Stimulated activated CD4-positive, alpha-beta T cell treated with anti-CD3 and anti-CD28 coated beads, Interleukin-1b, Interleukin-23, amount 100 ng/mL, for 48 hours (primary cell): ENCODE data around the gene PAPPA2.
"Not testable (repeated sequence)": the region's sequence is repeated elsewhere in the genome, so short reads cannot be mapped to it uniquely, and the experiment has no call there.

ENCODE experiments used
- DNase-seq: peaks from one replicate; pipeline ENCODE4 v3.0.0-alpha.2; 2020

Gene PAPPA2

GRCh38 chr1:176694713-176695112 is 231.7 kb downstream of the PAPPA2 start:
- DNase-seq = no peak

GRCh38 chr1:176696109-176696508 is 233.1 kb downstream of the PAPPA2 start:
- no peak for DNase-seq

GRCh38 chr1:176696689-176697088 is 233.7 kb downstream of the PAPPA2 start:
- DNase-seq = no peak

- DNase-seq = no peak
Measured at GRCh38 chr1:176699821-176700220, 236.8 kb downstream of the PAPPA2 start.

- DNase-seq = no peak
Measured at GRCh38 chr1:176701151-176701866, 238.3 kb downstream of the PAPPA2 start.

- DNase-seq = no peak
Measured at GRCh38 chr1:176702901-176703300, 239.9 kb downstream of the PAPPA2 start.

GRCh38 chr1:176705585-176705984 is 242.6 kb downstream of the PAPPA2 start:
- DNase-seq = no peak

GRCh38 chr1:176717066-176717750 is 254.2 kb downstream of the PAPPA2 start:
- DNase-seq = no peak

GRCh38 chr1:176719447-176719846 is 256.5 kb downstream of the PAPPA2 start:
- DNase-seq = no peak

GRCh38 chr1:176720838-176721237 is 257.9 kb downstream of the PAPPA2 start:
- no peak for DNase-seq

- no peak for DNase-seq
Measured at GRCh38 chr1:176733661-176734060, 270.7 kb downstream of the PAPPA2 start.

- no peak for DNase-seq
Measured at GRCh38 chr1:176735201-176735600, 272.2 kb downstream of the PAPPA2 start.

GRCh38 chr1:176736015-176736414 is 273.0 kb downstream of the PAPPA2 start:
- no peak for DNase-seq

- no peak for DNase-seq
Measured at GRCh38 chr1:176741181-176741580, 278.2 kb downstream of the PAPPA2 start.

- no peak for DNase-seq
Measured at GRCh38 chr1:176742322-176742721, 279.3 kb downstream of the PAPPA2 start.

GRCh38 chr1:176744142-176744541 is 281.2 kb downstream of the PAPPA2 start:
- no peak for DNase-seq

- DNase-seq = no peak
Measured at GRCh38 chr1:176745945-176746344, 283.0 kb downstream of the PAPPA2 start.

GRCh38 chr1:176752505-176752904 is 289.5 kb downstream of the PAPPA2 start:
- no peak for DNase-seq

GRCh38 chr1:176754676-176755075 is 291.7 kb downstream of the PAPPA2 start:
- no peak for DNase-seq

- DNase-seq = not testable (repeated sequence)
Measured at GRCh38 chr1:176756817-176757216, 293.8 kb downstream of the PAPPA2 start.

- no peak for DNase-seq
Measured at GRCh38 chr1:176765608-176766007, 302.6 kb downstream of the PAPPA2 start.

GRCh38 chr1:176766779-176767178 is 303.8 kb downstream of the PAPPA2 start:
- no peak for DNase-seq

- DNase-seq = no peak
Measured at GRCh38 chr1:176767714-176768136, 304.8 kb downstream of the PAPPA2 start.

- DNase-seq = no peak
Measured at GRCh38 chr1:176768532-176768931, 305.6 kb downstream of the PAPPA2 start.

GRCh38 chr1:176770066-176770465 is 307.1 kb downstream of the PAPPA2 start:
- no peak for DNase-seq
